Activated CD4-positive, alpha-beta T cell treated with anti-CD3 and anti-CD28 coated beads for 48 hours (primary cell): ENCODE measurements around the gene SLC66A1.
A peak's percentile ranks its signal among the peaks of the same experiment; 100 is the strongest.

Experiments used
- DNase-seq: peaks from one replicate; pipeline ENCODE4 v3.0.0-alpha.2; 2020

The SLC66A1 gene

GRCh38 chr1:19365721-19366120, 53.6 kb downstream of the SLC66A1 start:
- DNase-seq = no peak

GRCh38 chr1:19366599-19367536, 54.7 kb downstream of the SLC66A1 start:
- no peak for DNase-seq

- no peak for DNase-seq
Measured at GRCh38 chr1:19367584-19368041, 55.5 kb downstream of the SLC66A1 start.

GRCh38 chr1:19368050-19368449, 55.9 kb downstream of the SLC66A1 start:
- DNase-seq = no peak

GRCh38 chr1:19368964-19369363, 56.8 kb downstream of the SLC66A1 start:
- DNase-seq = no peak

GRCh38 chr1:19369396-19370090, 57.4 kb downstream of the SLC66A1 start:
- no peak for DNase-seq

- DNase-seq = no peak
Measured at GRCh38 chr1:19370453-19371170, 58.5 kb downstream of the SLC66A1 start.

- DNase-seq = no peak
Measured at GRCh38 chr1:19371226-19372135, 59.4 kb downstream of the SLC66A1 start.

GRCh38 chr1:19372136-19372514, 60.0 kb downstream of the SLC66A1 start:
- DNase-seq = no peak

- no peak for DNase-seq
Measured at GRCh38 chr1:19372602-19373001, 60.5 kb downstream of the SLC66A1 start.

- DNase-seq = no peak
Measured at GRCh38 chr1:19373211-19374082, 61.3 kb downstream of the SLC66A1 start.

GRCh38 chr1:19374083-19374801, 62.1 kb downstream of the SLC66A1 start:
- DNase-seq = no peak

GRCh38 chr1:19374926-19375325, 62.8 kb downstream of the SLC66A1 start:
- DNase-seq = no peak

GRCh38 chr1:19375631-19376400, 63.7 kb downstream of the SLC66A1 start:
- DNase-seq = no peak

GRCh38 chr1:19376428-19377372, 64.6 kb downstream of the SLC66A1 start:
- DNase-seq = no peak

- DNase-seq = peak; percentile 48
Measured at GRCh38 chr1:19377812-19378718, 65.9 kb downstream of the SLC66A1 start.
